ENCODE measurements around the gene SSTR1. TPM values are rescaled to one million over a fixed set of nuclear protein-coding genes. Genes with fewer than 3 reads are reported as not detected.
A peak's percentile ranks its signal among the peaks of the same experiment; 100 is the strongest.

The SSTR1 gene
- total RNA-seq (under 0.01 TPM), polyA plus RNA-seq (ENCODE audit: insufficient read depth in 1 of 8, insufficient read length in 8 of 8, low replicate concordance in 1 of 8) (under 1 TPM; 0.11 to 0.94 (median 0.29) TPM)
- long read RNA-seq, donor 1, result 0 reads
- long read RNA-seq, donor 2, result 0 reads
- long read RNA-seq, donor 3, result 0 reads
- long read RNA-seq, donor 4, result 0 reads
- long read RNA-seq, donor 5, result 0 reads
- long read RNA-seq, donor 6, result 0 reads
- long read RNA-seq, donor 7, result 0 reads
- long read RNA-seq, donor 8, result 0 reads
- long read RNA-seq, donor 9, result 0 reads
- long read RNA-seq, donor 10, result 0 reads
- long read RNA-seq, donor 11, result 0 reads

- Histone ChIP-seq H3K4me1 (ENCODE audit: control insufficient read depth, insufficient read depth, low read length) (peaks cover 31% of the 10 kb centered on the region), H3K4me3 (ENCODE audit: low read length) (peak within 1 kb of the TSS; percentile 15), H3K9me3 (replicated peaks; ENCODE audit: control insufficient read depth, low read depth, low read length) (no peaks in the 10 kb centered on the region), H3K27ac (ENCODE audit: low read length) (no peak within 1 kb of the TSS), H3K36me3 (ENCODE audit: control insufficient read depth, insufficient read depth, low read length) (no peaks in the 10 kb centered on the region), H3K27me3 (ENCODE audit: control insufficient read depth, insufficient read depth, low read length) (peaks cover 52% of the 10 kb centered on the region)
- no peak for DNase-seq
- 1% methylated on average over 39 of the region's 49 CpGs for WGBS (ENCODE audit: insufficient coverage)
These were observed at the start of gene SSTR1 for GRCh38 chr14:38207736-38208617. TSS of gene SSTR1 (plus strand) at chr14:38207904. CDS start at chr14:38209390, 1,486 bp downstream.

GRCh38 chr14:38158468-38158867, 49.2 kb upstream of the SSTR1 start:
- Histone ChIP-seq H3K27me3 (ENCODE audit: control insufficient read depth, insufficient read depth, low read length) (no peaks in the 10 kb centered on the region), H3K4me3 (ENCODE audit: low read length) (no peak overlapping the region)
- no peak for DNase-seq

GRCh38 chr14:38168416-38168815, 39.3 kb upstream of the SSTR1 start:
- no peak overlapping the region for H3K4me3 ChIP-seq (ENCODE audit: low read length)
- no peak for DNase-seq
- no CpG with 5 or more reads among the region's 2 CpGs for WGBS (ENCODE audit: insufficient coverage)
- H3K27me3 ChIP-seq (ENCODE audit: control insufficient read depth, insufficient read depth, low read length), result no peaks in the 10 kb centered on the region
- no peak overlapping the region for H3K27ac ChIP-seq (ENCODE audit: low read length)
- H3K9me3 ChIP-seq (replicated peaks; ENCODE audit: control insufficient read depth, low read depth, low read length), result no peaks in the 10 kb centered on the region
- H3K4me1 ChIP-seq (ENCODE audit: control insufficient read depth, insufficient read depth, low read length), result no peaks in the 10 kb centered on the region
- H3K36me3 ChIP-seq (ENCODE audit: control insufficient read depth, insufficient read depth, low read length), result no peaks in the 10 kb centered on the region

More at GRCh38 chr14:38158468-38158867, 49.2 kb upstream of the SSTR1 start:
- Histone ChIP-seq H3K9me3 (replicated peaks; ENCODE audit: control insufficient read depth, low read depth, low read length) (no peaks in the 10 kb centered on the region), H3K36me3 (ENCODE audit: control insufficient read depth, insufficient read depth, low read length) (no peaks in the 10 kb centered on the region), H3K4me1 (ENCODE audit: control insufficient read depth, insufficient read depth, low read length) (no peaks in the 10 kb centered on the region), H3K27ac (ENCODE audit: low read length) (no peak overlapping the region)

GRCh38 chr14:38171197-38171596, 36.5 kb upstream of the SSTR1 start:
- WGBS (ENCODE audit: insufficient coverage), result 67% methylated on average over 2 of the region's 2 CpGs
- Histone ChIP-seq H3K27ac (ENCODE audit: low read length) (no peak overlapping the region), H3K9me3 (replicated peaks; ENCODE audit: control insufficient read depth, low read depth, low read length) (no peaks in the 10 kb centered on the region), H3K27me3 (ENCODE audit: control insufficient read depth, insufficient read depth, low read length) (no peaks in the 10 kb centered on the region), H3K4me3 (ENCODE audit: low read length) (no peak overlapping the region), H3K36me3 (ENCODE audit: control insufficient read depth, insufficient read depth, low read length) (no peaks in the 10 kb centered on the region), H3K4me1 (ENCODE audit: control insufficient read depth, insufficient read depth, low read length) (no peaks in the 10 kb centered on the region)
- no peak for DNase-seq

GRCh38 chr14:38174711-38175110, 33.0 kb upstream of the SSTR1 start:
- Histone ChIP-seq H3K27ac (ENCODE audit: low read length) (no peak overlapping the region), H3K4me1 (ENCODE audit: control insufficient read depth, insufficient read depth, low read length) (no peaks in the 10 kb centered on the region), H3K9me3 (replicated peaks; ENCODE audit: control insufficient read depth, low read depth, low read length) (no peaks in the 10 kb centered on the region), H3K4me3 (ENCODE audit: low read length) (no peak overlapping the region), H3K27me3 (ENCODE audit: control insufficient read depth, insufficient read depth, low read length) (no peaks in the 10 kb centered on the region), H3K36me3 (ENCODE audit: control insufficient read depth, insufficient read depth, low read length) (no peaks in the 10 kb centered on the region)
- no peak for DNase-seq
- 50% methylated on average over 2 of the region's 2 CpGs for WGBS (ENCODE audit: insufficient coverage)

- no peaks in the 10 kb centered on the region for H3K36me3 ChIP-seq (ENCODE audit: control insufficient read depth, insufficient read depth, low read length)
- no CpG with 5 or more reads among the region's 2 CpGs for WGBS (ENCODE audit: insufficient coverage)
- H3K4me1 ChIP-seq (ENCODE audit: control insufficient read depth, insufficient read depth, low read length), result no peaks in the 10 kb centered on the region
- H3K27me3 ChIP-seq (ENCODE audit: control insufficient read depth, insufficient read depth, low read length), result no peaks in the 10 kb centered on the region
- DNase-seq, result no peak
- no peaks in the 10 kb centered on the region for H3K9me3 ChIP-seq (replicated peaks; ENCODE audit: control insufficient read depth, low read depth, low read length)
- no peak overlapping the region for H3K27ac ChIP-seq (ENCODE audit: low read length)
- no peak overlapping the region for H3K4me3 ChIP-seq (ENCODE audit: low read length)
These were observed 32.0 kb upstream of the SSTR1 start for GRCh38 chr14:38175658-38176057.

GRCh38 chr14:38176379-38176778, 31.3 kb upstream of the SSTR1 start:
- Histone ChIP-seq H3K4me3 (ENCODE audit: low read length) (no peak overlapping the region), H3K27ac (ENCODE audit: low read length) (no peak overlapping the region), H3K9me3 (replicated peaks; ENCODE audit: control insufficient read depth, low read depth, low read length) (no peaks in the 10 kb centered on the region), H3K36me3 (ENCODE audit: control insufficient read depth, insufficient read depth, low read length) (no peaks in the 10 kb centered on the region), H3K27me3 (ENCODE audit: control insufficient read depth, insufficient read depth, low read length) (no peaks in the 10 kb centered on the region), H3K4me1 (ENCODE audit: control insufficient read depth, insufficient read depth, low read length) (no peaks in the 10 kb centered on the region)
- no peak for DNase-seq
- 78% methylated on average over 1 of the region's 1 CpG for WGBS (ENCODE audit: insufficient coverage)

GRCh38 chr14:38184132-38184531, 23.6 kb upstream of the SSTR1 start:
- Histone ChIP-seq H3K27ac (ENCODE audit: low read length) (no peak overlapping the region), H3K4me1 (ENCODE audit: control insufficient read depth, insufficient read depth, low read length) (no peaks in the 10 kb centered on the region), H3K36me3 (ENCODE audit: control insufficient read depth, insufficient read depth, low read length) (no peaks in the 10 kb centered on the region), H3K9me3 (replicated peaks; ENCODE audit: control insufficient read depth, low read depth, low read length) (no peaks in the 10 kb centered on the region), H3K4me3 (ENCODE audit: low read length) (no peak overlapping the region), H3K27me3 (ENCODE audit: control insufficient read depth, insufficient read depth, low read length) (no peaks in the 10 kb centered on the region)
- no peak for DNase-seq

- WGBS (ENCODE audit: insufficient coverage), result 100% methylated on average over 1 of the region's 1 CpG
- DNase-seq, result no peak
- no peaks in the 10 kb centered on the region for H3K27me3 ChIP-seq (ENCODE audit: control insufficient read depth, insufficient read depth, low read length)
- no peaks in the 10 kb centered on the region for H3K4me1 ChIP-seq (ENCODE audit: control insufficient read depth, insufficient read depth, low read length)
- H3K9me3 ChIP-seq (replicated peaks; ENCODE audit: control insufficient read depth, low read depth, low read length), result no peaks in the 10 kb centered on the region
- no peak overlapping the region for H3K27ac ChIP-seq (ENCODE audit: low read length)
- H3K36me3 ChIP-seq (ENCODE audit: control insufficient read depth, insufficient read depth, low read length), result no peaks in the 10 kb centered on the region
- H3K4me3 ChIP-seq (ENCODE audit: low read length), result no peak overlapping the region
These were observed 22.0 kb upstream of the SSTR1 start for GRCh38 chr14:38185671-38186070.

- Histone ChIP-seq H3K27ac (ENCODE audit: low read length) (no peak overlapping the region), H3K27me3 (ENCODE audit: control insufficient read depth, insufficient read depth, low read length) (no peaks in the 10 kb centered on the region), H3K36me3 (ENCODE audit: control insufficient read depth, insufficient read depth, low read length) (no peaks in the 10 kb centered on the region), H3K4me1 (ENCODE audit: control insufficient read depth, insufficient read depth, low read length) (no peaks in the 10 kb centered on the region), H3K9me3 (replicated peaks; ENCODE audit: control insufficient read depth, low read depth, low read length) (no peaks in the 10 kb centered on the region), H3K4me3 (ENCODE audit: low read length) (no peak overlapping the region)
- no peak for DNase-seq
- whole genome bisulfite sequencing (ENCODE audit: insufficient coverage), result no CpG with 5 or more reads among the region's 1 CpG
These were observed 21.5 kb upstream of the SSTR1 start for GRCh38 chr14:38186216-38186615.

Data from muscle of leg (tissue), 16 donors.